Measurements from ENCODE around the gene SRF. TPM values are rescaled to one million over a fixed set of nuclear protein-coding genes. Genes with fewer than 3 reads are reported as not detected.

Gene SRF
- total RNA-seq, 1 donor = 35.0 TPM

DNA sequence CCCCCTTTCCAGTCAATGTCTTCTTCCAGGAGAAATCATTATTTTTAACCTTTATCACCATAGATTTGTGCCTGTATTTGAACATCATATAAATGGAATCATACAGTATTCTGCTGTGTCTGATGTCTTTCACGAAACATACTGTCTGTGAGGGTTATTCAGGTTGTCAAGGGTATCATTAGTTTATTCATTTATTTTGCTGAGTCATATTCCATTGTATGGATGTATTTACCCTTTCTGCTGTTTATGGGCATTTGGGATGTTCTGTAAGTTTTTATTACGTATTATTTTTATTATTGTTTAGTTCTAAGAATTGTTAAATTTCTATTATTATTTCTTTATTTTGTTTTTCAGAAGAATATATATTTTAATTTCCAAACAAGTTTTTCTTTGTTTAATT, 36.2 kb downstream of the SRF start:
- no peak for DNase-seq (ENCODE audit: low read depth in 2 of 3, low spot score in 2 of 3)

DNA sequence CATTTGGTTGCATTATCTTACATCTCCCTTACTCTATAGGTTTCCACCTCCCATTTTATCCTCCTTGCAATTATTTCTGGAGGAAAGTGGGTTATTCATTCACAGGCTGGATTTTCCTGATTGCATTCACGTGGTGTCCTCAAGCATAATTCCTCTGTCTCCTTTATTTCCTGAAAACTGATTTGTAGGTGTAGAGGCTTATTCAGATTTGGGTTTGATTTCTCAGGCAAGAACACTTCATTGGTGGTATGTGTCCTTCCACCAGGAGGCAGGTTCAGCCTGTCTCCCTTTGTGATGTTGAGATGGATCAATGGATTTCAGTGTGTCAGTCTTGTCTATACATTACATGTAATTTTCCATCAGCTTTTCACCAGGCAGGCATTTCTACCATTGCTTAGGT, 40.9 kb downstream of the SRF start:
- no peak for DNase-seq (ENCODE audit: low read depth in 2 of 3, low spot score in 2 of 3)

DNA sequence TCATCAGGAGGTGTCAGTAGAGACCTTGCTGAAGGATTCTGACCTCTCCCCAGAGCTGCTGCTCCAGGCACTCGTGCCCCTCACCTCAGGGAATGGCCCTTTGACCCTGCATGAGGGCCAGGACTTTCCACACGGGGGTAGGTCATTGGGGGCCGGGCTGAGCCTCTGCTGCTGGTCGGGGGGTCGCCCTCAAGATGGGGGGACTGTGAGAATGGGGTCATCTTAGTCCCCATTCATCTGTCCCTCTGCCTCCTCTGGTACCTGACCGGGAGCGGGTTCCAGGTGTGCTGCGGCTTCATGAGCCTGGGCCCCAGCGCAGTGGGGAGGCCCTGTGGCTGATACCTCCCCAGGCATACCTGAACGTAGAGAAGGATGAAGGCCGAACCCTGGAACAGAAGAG, 42.4 kb downstream of the SRF start:
- DNase-seq (ENCODE audit: low read depth in 2 of 3, low spot score in 2 of 3) = no peak

DNA sequence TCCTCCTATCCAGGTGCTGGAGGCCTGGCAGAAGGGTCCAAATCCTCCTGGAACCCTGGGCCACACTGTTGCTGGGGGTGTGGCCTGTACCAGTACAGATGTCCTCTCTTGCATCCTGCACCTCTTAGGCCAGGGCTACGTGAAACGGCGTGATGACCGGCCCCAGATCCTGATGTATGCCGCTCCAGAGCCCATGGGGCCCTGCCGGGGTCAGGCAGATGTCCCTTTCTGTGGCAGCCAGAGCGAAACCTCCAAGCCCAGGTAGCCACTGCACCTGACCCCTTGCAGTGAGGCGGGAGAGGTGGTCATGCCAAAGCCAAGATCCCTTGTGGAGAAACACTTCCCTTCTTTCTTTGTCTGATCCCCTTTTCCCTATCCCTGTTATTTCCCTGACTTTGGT, 44.0 kb downstream of the SRF start:
- DNase-seq (ENCODE audit: low read depth in 2 of 3, low spot score in 2 of 3) = no peak

DNA sequence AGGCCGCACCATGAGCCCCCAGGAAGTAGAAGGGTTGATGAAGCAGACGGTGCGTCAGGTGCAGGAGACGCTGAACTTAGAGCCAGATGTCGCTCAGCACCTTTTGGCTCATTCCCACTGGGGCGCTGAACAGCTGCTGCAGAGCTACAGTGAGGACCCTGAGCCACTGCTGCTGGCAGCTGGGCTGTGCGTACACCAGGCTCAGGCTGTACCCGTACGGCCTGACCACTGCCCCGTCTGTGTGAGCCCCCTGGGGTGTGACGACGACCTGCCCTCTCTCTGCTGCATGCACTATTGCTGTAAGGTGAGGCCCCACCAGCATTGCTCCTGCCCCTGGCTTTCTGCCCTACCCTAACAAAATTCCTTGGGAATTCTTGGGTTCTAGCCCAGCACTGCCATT, 45.1 kb downstream of the SRF start:
- no peak for DNase-seq (ENCODE audit: low read depth in 2 of 3, low spot score in 2 of 3)

DNA sequence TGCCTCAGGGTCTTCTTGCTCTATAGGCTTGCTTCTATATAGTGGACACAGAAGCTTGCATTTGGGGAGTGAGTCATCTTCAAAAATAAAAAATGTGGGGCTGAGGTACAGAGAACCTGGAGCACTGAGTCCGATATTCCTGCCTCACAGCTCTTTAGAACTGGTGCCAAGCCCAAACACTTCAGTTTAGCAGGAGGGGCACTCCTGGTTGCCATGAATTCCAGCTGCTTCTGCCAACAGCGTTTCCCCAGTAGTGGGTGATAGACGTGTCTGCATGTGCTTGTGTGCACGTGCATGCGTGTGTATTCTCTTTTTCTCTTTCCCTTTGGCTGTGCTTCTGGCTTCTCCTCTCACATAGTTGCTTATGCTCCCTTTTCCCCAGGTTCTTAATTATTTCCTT, 46.3 kb downstream of the SRF start:
- DNase-seq (ENCODE audit: low read depth in 2 of 3, low spot score in 2 of 3) = no peak

DNA sequence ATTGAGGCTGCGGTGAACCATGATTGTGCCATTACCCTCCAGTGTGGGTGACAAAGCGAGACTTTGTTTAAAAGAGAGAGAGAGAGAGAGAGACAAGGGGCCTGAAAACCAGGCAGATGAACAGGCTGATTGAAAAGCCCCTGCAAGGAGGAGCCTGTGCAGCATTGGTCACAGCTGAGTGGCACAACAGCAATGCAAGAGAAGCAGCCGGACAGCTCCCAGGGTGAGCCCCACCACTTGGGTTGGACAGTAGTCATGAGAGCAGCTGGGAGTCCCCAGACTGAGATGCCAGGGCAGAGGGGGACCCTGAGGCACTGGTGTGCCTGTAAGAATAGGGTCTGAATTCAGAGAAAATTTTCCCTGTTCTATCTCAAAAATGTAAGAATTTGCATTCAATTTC, 48.0 kb downstream of the SRF start:
- DNase-seq (ENCODE audit: low read depth in 2 of 3, low spot score in 2 of 3) = no peak

DNA sequence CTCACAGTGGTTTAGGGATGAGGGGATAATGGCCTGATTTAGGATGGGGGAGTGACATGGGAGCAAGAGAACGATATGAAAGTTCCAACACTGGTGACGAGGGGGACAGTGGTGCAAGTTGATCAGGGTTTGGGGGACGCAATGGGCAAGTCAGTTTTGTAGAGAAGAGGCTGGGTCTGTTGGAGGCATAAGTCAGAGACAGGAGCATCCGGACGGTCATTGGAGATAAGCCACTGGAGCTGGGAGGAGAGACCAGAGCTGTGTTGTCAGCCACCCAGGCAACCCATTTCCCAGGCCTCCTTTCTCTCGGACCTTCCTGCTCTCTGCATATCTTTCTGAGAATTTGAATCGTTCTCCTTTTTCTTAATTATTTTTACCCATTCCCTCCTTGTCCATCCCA, 48.7 kb downstream of the SRF start:
- no peak for DNase-seq (ENCODE audit: low read depth in 2 of 3, low spot score in 2 of 3)

DNA sequence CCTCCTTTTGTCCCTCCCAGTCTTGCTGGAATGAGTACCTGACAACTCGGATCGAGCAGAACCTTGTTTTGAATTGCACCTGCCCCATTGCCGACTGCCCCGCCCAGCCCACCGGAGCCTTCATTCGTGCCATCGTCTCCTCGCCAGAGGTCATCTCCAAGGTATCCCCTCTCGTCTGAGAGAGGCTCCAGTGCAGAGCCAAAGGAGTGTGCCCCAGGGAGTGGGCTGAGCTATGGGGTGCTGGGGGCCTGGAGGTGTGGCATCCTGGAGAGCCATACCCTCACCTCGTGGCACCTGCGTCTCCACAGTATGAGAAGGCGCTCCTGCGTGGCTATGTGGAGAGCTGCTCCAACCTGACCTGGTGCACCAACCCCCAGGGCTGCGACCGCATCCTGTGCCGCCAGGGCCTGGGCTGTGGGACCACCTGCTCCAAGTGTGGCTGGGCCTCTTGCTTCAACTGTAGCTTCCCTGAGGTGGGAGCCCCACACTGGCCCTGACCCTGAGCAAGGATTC, 49.4 kb downstream of the SRF start:
- DNase-seq (ENCODE audit: low read depth in 2 of 3, low spot score in 2 of 3) = no peak

DNA sequence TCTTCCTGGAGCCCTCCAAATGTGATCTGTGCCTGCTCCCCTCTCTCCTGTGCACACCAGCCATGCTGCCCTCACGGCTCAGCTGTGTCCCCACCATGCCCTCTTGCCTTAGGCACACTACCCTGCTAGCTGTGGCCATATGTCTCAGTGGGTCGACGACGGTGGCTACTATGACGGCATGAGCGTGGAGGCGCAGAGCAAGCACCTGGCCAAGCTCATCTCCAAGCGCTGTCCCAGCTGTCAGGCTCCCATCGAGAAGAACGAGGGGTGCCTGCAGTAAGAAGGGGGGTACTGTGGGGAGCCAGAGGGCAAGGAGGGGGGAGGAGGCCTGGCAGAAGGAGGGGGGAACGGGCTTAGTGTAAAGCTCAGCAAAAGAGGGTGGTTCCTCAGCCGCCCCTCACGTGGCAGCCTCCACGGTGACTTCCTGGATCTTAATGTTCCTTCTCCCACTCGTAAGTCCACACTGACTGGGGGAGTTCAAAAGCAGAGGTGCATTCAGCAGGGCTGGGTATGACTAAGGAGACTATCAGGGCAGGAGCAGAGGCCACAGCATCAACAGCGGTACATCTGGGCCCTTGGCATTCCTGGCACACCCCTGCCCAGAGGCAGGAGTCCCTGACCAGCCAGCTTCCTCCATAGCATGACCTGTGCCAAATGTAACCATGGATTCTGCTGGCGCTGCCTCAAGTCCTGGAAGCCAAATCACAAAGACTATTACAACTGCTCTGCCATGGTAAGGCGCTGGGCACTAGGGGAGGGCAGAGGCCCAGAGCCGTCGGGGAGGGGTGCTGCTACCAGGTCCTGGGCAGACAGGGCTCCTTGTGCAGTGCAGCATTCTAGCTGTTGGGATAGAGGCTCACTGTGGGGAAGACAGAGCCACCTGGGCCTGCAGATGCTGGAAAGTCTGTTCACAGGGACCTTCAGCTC, 50.2 kb downstream of the SRF start:
- DNase-seq (ENCODE audit: low read depth in 2 of 3, low spot score in 2 of 3) = no peak

DNA sequence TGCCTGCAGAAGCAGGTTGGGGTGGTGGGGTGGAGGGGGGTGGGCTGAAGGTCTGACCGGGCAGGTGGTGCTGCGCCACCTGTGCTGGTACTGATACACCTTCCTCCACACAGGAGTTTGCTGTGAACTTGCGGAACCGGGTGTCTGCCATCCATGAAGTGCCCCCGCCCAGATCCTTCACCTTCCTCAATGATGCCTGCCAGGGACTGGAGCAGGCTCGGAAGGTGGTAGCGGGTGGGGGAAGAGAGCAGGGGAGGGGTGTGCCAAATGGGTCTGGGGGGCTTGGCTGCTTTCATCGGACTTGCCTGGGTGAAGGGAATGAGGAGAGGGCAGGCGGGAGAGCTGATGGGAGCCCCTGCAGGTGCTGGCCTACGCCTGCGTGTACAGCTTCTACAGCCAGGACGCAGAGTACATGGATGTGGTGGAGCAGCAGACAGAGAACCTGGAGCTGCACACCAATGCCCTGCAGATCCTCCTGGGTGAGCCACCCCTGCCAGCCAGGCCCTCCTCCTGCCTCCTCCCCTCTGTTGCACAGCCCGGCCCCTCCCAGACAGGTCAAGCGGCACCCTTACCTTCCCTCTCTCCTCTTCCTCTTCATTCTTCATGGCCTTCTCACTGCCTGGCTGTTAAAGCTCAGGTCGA, 51.5 kb downstream of the SRF start:
- no peak for DNase-seq (ENCODE audit: low read depth in 2 of 3, low spot score in 2 of 3)

DNA sequence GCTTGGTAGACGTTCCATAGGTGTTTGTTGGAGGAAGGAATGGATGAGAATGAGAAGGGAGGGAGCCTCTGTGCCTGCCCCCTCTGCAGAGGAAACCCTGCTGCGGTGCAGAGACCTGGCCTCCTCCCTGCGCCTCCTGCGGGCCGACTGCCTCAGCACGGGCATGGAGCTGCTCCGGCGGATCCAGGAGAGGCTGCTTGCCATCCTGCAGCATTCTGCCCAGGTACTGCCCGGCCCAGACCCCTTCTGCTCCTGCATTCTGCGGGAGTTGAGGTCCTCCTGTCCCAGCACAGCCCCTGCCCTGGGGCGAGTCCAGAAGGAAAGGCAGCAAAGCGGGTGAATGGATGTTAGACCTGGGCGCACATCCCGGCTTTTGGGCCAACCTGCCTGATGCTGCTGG, 52.1 kb downstream of the SRF start:
- DNase-seq (ENCODE audit: low read depth in 2 of 3, low spot score in 2 of 3) = no peak

DNA sequence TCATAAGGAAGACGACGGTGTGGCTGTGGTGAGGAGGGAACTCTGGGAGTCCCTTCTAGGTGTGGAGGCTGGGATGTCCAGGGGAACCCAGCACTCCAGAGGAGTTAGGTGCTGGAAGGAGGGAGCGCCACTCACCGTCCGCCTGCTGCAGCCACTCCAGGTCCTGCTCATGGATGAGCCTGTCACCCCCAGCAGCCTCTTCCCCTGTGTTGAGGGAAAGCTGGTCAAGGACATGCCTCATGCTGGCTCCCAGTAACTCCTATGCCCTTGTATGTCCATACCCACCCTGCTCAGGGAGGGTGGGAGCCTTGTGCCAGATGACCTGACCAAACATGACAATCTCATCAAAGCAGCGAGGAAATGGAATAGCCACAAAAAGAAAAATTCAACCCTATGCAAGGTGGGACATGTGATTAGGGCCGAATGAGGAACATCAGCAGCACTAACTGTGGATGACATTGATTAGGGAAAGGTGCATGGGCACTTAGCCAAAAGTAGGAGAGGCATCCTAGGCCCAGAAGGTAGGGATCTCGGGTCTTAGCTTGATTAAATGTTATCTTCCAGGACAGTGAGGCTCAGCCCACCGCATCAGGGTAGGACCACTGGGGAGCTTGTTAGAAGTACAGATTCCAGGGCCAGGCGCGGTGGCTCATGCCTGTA, 55.3 kb downstream of the SRF start:
- DNase-seq (ENCODE audit: low read depth in 2 of 3, low spot score in 2 of 3) = peak in 1 of 3 donors; percentile 65

DNA sequence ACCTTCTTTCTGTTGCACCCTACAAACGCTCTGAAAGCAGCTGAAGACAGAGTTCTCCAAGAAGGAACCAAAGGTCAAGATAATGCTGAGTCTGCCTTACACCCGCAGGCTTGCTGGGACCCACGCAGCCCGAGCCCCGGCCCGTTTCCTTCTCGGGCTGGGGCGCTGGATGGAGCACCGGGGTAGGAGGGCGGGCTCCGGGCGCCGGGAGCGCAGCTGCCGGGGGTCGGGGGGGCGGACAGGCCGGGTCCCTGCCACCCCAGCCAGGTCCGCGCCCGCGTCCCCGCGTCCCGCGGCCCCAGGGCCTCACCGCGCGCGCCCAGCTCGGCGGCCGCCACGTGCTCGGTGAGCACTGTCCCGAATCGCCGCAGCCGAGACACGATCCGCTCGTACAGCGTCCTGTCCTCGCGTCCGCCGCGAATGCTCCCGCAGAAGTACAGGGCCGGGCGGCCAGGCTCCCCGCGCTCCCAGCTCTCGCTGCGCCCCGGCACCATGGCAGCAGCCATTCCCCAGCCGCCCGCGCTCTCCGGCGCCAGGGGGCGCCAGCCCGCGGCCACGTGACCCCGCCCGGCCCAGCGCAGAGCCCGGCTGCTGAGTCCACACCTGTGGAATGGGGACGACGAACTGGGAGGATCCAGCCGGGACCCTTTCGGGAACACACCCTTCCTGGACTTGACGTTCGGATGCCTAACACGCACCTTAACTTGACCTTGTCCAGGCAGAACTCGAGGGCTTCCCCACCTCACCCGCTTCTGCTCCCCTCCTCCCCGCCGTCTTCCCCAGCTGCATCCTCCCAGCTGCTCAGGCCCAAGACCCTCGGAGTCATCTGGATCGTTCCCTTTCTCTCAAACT, 58.1 kb downstream of the SRF start, which contains the start of gene DNPH1:
Gene DNPH1 (minus strand): TSS at position 531 of the 852 bp plus-strand sequence. CDS start 25 bp downstream, at position 506.
- DNase-seq (ENCODE audit: low read depth in 2 of 3, low spot score in 2 of 3) = peak; percentile 70 to 78 (median 72)

DNA sequence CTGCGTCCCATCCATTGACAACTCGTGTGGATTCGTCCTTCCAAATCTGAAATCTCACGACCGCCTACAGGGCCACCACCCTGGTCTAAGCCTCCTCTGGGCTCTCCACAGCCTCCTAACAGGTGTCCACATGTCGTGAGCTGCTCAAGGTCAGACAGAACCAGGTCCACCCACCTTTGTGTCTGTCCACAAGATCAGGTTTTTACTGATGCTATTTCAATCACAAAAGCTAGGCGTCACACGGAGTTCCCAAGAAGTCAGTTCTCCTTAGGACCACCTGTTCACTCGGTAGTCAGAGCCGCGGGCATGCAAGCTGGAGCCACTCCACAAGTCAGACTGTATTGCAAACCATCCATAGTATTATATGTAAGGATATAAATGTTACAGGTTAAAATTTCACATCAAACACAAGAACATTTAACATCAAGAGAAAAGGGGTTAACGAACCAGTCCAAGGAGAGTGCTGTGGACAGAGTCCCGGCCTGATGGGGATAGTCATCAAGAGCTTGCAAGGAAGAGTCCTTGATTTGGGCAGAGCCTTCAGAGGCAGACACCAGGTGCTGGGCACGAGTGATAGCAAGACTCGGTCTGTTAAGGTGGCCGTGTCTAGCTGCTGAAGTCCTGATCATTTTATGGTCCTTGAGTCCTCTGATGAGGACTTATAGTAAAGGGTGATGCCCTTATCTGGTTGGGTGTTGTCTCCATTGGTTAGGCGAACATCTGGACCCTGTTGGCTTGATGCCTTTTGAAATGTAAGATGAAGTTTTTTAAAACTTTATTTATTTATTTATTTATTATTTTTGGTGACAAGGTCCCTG, 58.9 kb downstream of the SRF start:
- DNase-seq (ENCODE audit: low read depth in 2 of 3, low spot score in 2 of 3) = no peak

DNA sequence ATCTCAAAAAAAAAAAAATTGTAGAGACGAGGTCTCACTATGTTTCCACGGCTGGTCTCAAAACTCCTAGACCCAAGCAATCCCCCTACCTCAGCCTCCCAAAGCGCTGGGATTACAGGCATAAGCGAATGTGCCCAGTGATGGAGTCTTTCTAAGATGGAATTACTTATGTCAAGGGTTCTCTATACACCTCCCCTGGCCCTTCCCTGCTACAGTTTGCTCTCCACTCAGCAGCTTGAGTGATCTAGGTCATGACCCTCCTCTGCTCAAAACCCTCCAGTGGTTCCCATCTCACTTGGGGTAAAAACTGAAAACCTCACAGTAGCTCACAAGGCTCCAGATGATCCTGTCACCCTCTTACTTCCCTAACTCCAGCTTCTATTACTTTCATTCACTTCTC, 60.0 kb downstream of the SRF start:
- DNase-seq (ENCODE audit: low read depth in 2 of 3, low spot score in 2 of 3) = no peak

Measured in hematopoietic multipotent progenitor cell (in vitro differentiated cells).